ENCODE data around the gene GABRR3.
A peak's percentile ranks its signal among the peaks of the same experiment; 100 is the strongest.

Gene GABRR3

GRCh38 chr3:97988784-97989568 lies 46.1 kb downstream of the GABRR3 start:
- DNase-seq = no peak

- no peak for DNase-seq
Measured at GRCh38 chr3:97987306-97987705, 47.8 kb downstream of the GABRR3 start.

GRCh38 chr3:97983933-97984491 lies 51.1 kb downstream of the GABRR3 start:
- no peak for DNase-seq

GRCh38 chr3:97981886-97982285 lies 53.2 kb downstream of the GABRR3 start:
- DNase-seq = no peak

GRCh38 chr3:97979610-97980009 lies 55.5 kb downstream of the GABRR3 start:
- DNase-seq = no peak

- no peak for DNase-seq
Measured at GRCh38 chr3:97975466-97975865, 59.6 kb downstream of the GABRR3 start.

- DNase-seq = no peak
Measured at GRCh38 chr3:97974996-97975395, 60.1 kb downstream of the GABRR3 start.

GRCh38 chr3:97972976-97973375 lies 62.1 kb downstream of the GABRR3 start:
- DNase-seq = no peak

GRCh38 chr3:97971679-97972567 lies 63.2 kb downstream of the GABRR3 start, which contains the start of gene RIOX2:
TSS of gene RIOX2 (minus strand) at chr3:97972431. CDS start at chr3:97967593, 4,838 bp downstream.
- peak; percentile 81 for DNase-seq

GRCh38 chr3:97970956-97971620 lies 64.0 kb downstream of the GABRR3 start:
- DNase-seq = peak; percentile 22

- DNase-seq = no peak
Measured at GRCh38 chr3:97970156-97970555, 65.0 kb downstream of the GABRR3 start.

GRCh38 chr3:97969541-97969940 lies 65.6 kb downstream of the GABRR3 start:
- no peak for DNase-seq

GRCh38 chr3:97968376-97968775 lies 66.7 kb downstream of the GABRR3 start:
- no peak for DNase-seq

- no peak for DNase-seq
Measured at GRCh38 chr3:97967966-97968365, 67.1 kb downstream of the GABRR3 start.

- DNase-seq = no peak
Measured at GRCh38 chr3:97960993-97961766, 73.9 kb downstream of the GABRR3 start.

- DNase-seq = no peak
Measured at GRCh38 chr3:97960551-97960950, 74.6 kb downstream of the GABRR3 start.

- no peak for DNase-seq
Measured at GRCh38 chr3:97959872-97960271, 75.2 kb downstream of the GABRR3 start.

- DNase-seq = no peak
Measured at GRCh38 chr3:97958796-97959195, 76.3 kb downstream of the GABRR3 start.

- DNase-seq = no peak
Measured at GRCh38 chr3:97958396-97958795, 76.7 kb downstream of the GABRR3 start.

- DNase-seq = no peak
Measured at GRCh38 chr3:97957617-97958311, 77.4 kb downstream of the GABRR3 start.

GRCh38 chr3:97956051-97956450 lies 79.1 kb downstream of the GABRR3 start:
- no peak for DNase-seq

Measured in retina (tissue), 1 donor.